PC-3 (cell line): ENCODE measurements around the gene MYO7A. TPM values are rescaled to one million over a fixed set of nuclear protein-coding genes. Genes with fewer than 3 reads are reported as not detected.

Experiments
- ATAC-seq: fragments of 200-7000 bp; cut with Tn5 transposase; 2 replicates; pipeline ENCODE4 v1.9.1; 2020; ENCODE audit warnings: mild to moderate bottlenecking, moderate library complexity
- BruUV-seq: library from RNA; stranded (reverse); fragments of 400-500 nt; replicated peaks from 2 replicates; lab custom pipeline; 2021; lab: Mats Ljungman, UMichigan
- CTCF ChIA-PET: fragments of 300-600 bp; sonication (Branson Sonifier 250); formaldehyde crosslinking; loops from one replicate; lab custom pipeline; 2022; ENCODE audit warnings: antibody characterized with exemption; lab: Charles Lee
- POLR2A ChIA-PET: fragments of 300-600 bp; sonication (Branson Sonifier 250); formaldehyde crosslinking; loops from one replicate; lab custom pipeline; 2022; ENCODE audit warnings: antibody characterized with exemption; ENCODE audit not compliant: unreplicated experiment; lab: Charles Lee
- DNase-seq: peaks from one replicate; pipeline ENCODE4 v3.0.0-alpha.2; 2015
- H2AFZ ChIP-seq: fragments of 300-600 bp; sonication (generic); 2 replicates; pipeline ENCODE4 v1.6.0; 2016; ENCODE audit warnings: antibody characterized with exemption, low read length
- H3F3A ChIP-seq: fragments of 300-600 bp; sonication (generic); one replicate; pipeline ENCODE4 v1.6.0; 2017; ENCODE audit warnings: antibody characterized with exemption, low read length, control low read depth, mild to moderate bottlenecking; ENCODE audit not compliant: unreplicated experiment
- H3K27ac ChIP-seq: fragments of 300-600 bp; sonication (generic); 2 replicates; pipeline ENCODE4 v1.5.1; 2016; ENCODE audit warnings: mild to moderate bottlenecking, low read length
- H3K27me3 ChIP-seq: fragments of 300-600 bp; sonication (generic); 2 replicates; pipeline ENCODE4 v1.6.1; 2016; ENCODE audit warnings: low read length, mixed read lengths
- H3K36me3 ChIP-seq: fragments of 300-600 bp; sonication (generic); 2 replicates; pipeline ENCODE4 v1.6.1; 2016; ENCODE audit warnings: low read depth, mixed run types, low read length, mixed read lengths
- H3K4me1 ChIP-seq: fragments of 300-600 bp; sonication (generic); 2 replicates; pipeline ENCODE4 v1.5.1; 2016; ENCODE audit warnings: low read length; ENCODE audit not compliant: insufficient read depth
- H3K4me2 ChIP-seq: fragments of 300-600 bp; sonication (generic); 2 replicates; pipeline ENCODE4 v1.6.0; 2016; ENCODE audit warnings: low read length
- H3K4me3 ChIP-seq: fragments of 300-600 bp; sonication (generic); 2 replicates; pipeline ENCODE4 v1.5.1; 2016; ENCODE audit warnings: mild to moderate bottlenecking, low read length, mixed read lengths
- H3K79me2 ChIP-seq: fragments of 300-600 bp; sonication (generic); 2 replicates; pipeline ENCODE4 v1.6.1; 2017; ENCODE audit warnings: low read length, mixed read lengths
- H3K9ac ChIP-seq: fragments of 300-600 bp; sonication (generic); 2 replicates; pipeline ENCODE4 v1.6.0; 2016; ENCODE audit warnings: mild to moderate bottlenecking, low read length
- H3K9me2 ChIP-seq: fragments of 300-600 bp; sonication (generic); replicated peaks from 2 replicates; pipeline ENCODE4 v1.6.1; 2016; ENCODE audit warnings: mixed run types, low read length, mixed read lengths
- H3K9me3 ChIP-seq: fragments of 300-600 bp; sonication (generic); 2 replicates; pipeline ENCODE4 v1.6.1; 2016; ENCODE audit warnings: low read length, mixed read lengths
- H4K20me1 ChIP-seq: fragments of 300-600 bp; sonication (generic); 2 replicates; pipeline ENCODE4 v1.6.1; 2016; ENCODE audit warnings: low read length, mixed read lengths
- EZH2 ChIP-seq: fragments of 300-600 bp; sonication (generic); IDR thresholded peaks from one replicate; pipeline ENCODE4 v1.6.1; 2017; ENCODE audit warnings: antibody characterized with exemption, mild to moderate bottlenecking, low read length; ENCODE audit not compliant: unreplicated experiment
- EZH2phosphoT487 ChIP-seq: fragments of 300-600 bp; sonication (generic); IDR thresholded peaks from 2 replicates; pipeline ENCODE4 v1.6.1; 2018; ENCODE audit warnings: mild to moderate bottlenecking, antibody characterized with exemption, low read length, borderline replicate concordance
- intact Hi-C: fragments of 100-400 bp; cut with micrococcal nuclease; formaldehyde crosslinking; loops from 2 replicates; pipeline ENCODE4 v1.9.0; 2023
- total RNA-seq: library from RNA; depleted of rRNA; stranded (reverse); fragments of >200 nt; gene quantifications from 2 replicates; pipeline ENCODE4 v1.2.3, GENCODE V29; 2014
- TF ChIP-seq, protein P1 (sequence below): fragments of 300-600 bp; sonication (generic); conservative IDR thresholded peaks from 2 replicates; pipeline ENCODE4 v1.5.1; 2017; ENCODE audit warnings: antibody characterized with exemption, low read depth, mild to moderate bottlenecking, low read length

Gene MYO7A
- total RNA-seq, 1 experiment from 2014 or later = 0.66 TPM

DNA sequence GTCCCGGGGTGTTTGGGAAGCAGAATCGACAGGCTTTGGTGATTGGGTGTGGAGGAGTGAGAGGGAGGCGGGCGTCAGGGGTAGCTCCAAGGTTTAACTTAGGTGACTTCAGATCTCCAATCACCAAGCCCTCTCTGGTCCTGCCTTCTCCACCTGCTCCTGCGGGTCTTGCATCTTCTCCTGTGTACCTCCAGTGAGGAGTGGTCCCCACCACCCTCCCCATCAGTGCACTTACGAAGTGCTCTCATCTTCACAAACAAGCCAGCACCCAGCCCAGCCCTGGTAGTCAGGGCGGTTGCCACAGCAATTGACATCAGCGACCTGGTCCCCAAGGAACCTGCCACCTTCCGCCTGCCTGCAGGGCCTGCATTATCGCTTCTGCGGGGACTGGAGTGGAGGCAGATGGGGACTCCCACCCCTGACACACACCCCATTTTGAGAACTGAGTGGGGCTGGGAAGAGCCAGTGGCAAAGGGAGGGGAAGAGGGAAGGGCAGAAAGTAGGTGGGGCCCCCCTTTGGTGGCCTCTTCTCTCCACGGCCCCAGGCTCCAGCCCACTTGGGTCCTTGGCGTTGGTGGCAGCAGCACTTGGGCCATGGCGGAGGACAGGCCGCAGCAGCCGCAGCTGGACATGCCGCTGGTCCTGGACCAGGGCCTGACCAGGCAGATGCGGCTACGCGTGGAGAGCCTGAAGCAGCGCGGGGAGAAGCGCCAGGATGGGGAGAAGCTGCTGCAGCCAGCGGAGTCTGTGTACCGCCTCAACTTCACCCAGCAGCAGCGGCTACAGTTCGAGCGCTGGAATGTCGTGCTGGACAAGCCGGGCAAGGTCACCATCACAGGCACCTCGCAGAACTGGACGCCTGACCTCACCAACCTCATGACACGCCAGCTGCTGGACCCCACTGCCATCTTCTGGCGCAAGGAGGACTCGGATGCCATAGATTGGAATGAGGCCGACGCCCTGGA lies 25.5 kb upstream of the MYO7A start, which contains the start of gene OMP:
OMP (plus strand) TSS at position 595 of the 965 bp plus-strand sequence; CDS start at position 595, 0 bp downstream.
- intact Hi-C loops = no loop called here
- ATAC-seq = no peak
- Histone ChIP-seq H3K27ac (no peak within 1 kb of the TSS), H3K9me2 (no peaks in the 10 kb centered on the region), H3K27me3 (no peaks in the 10 kb centered on the region), H3K79me2 (no peaks in the 10 kb centered on the region), H3K4me2 (no peak within 1 kb of the TSS), H3K36me3 (no peaks in the 10 kb centered on the region), H3K4me3 (no peak within 1 kb of the TSS), H3K9ac (no peak within 1 kb of the TSS), H3K4me1 (peaks cover 18% of the 10 kb centered on the region), H4K20me1 (no peaks in the 10 kb centered on the region), H3F3A (no peaks in the 10 kb centered on the region), H3K9me3 (no peaks in the 10 kb centered on the region), H2AFZ (no peak within 1 kb of the TSS)
- ChIA-PET POLR2A (no interaction called here), CTCF (no interaction called here)
- DNase-seq = no peak
- TF ChIP-seq EZH2phosphoT487 (no peak), EZH2 (no peak)
- TF ChIP-seq, protein P1, sequence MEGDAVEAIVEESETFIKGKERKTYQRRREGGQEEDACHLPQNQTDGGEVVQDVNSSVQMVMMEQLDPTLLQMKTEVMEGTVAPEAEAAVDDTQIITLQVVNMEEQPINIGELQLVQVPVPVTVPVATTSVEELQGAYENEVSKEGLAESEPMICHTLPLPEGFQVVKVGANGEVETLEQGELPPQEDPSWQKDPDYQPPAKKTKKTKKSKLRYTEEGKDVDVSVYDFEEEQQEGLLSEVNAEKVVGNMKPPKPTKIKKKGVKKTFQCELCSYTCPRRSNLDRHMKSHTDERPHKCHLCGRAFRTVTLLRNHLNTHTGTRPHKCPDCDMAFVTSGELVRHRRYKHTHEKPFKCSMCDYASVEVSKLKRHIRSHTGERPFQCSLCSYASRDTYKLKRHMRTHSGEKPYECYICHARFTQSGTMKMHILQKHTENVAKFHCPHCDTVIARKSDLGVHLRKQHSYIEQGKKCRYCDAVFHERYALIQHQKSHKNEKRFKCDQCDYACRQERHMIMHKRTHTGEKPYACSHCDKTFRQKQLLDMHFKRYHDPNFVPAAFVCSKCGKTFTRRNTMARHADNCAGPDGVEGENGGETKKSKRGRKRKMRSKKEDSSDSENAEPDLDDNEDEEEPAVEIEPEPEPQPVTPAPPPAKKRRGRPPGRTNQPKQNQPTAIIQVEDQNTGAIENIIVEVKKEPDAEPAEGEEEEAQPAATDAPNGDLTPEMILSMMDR = no peak
- no TSS peak for BruUV-seq

DNA sequence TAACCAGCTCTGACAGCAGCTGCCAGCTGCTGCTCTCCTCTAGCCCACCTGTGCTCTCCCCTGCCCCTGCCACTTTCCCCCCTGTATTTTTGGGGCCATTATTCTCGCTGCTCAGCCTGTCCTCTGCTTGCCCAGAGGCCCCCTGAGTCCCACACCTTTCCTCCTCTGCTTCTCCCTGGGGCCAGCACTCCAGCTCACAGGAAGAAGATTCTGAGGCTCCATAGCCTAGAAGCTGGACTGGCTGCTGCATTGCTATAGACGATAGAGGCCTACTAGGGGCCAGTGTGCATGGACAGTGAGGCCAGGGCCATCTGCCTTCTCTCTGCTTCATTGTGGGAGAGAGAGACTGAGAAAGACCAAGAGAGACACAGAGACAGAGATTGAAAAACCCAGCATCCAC lies 24.7 kb upstream of the MYO7A start:
- H4K20me1 ChIP-seq = no peaks in the 10 kb centered on the region
- H3K79me2 ChIP-seq = no peaks in the 10 kb centered on the region
- no peak overlapping the region for H3K27ac ChIP-seq
- H3K36me3 ChIP-seq = no peaks in the 10 kb centered on the region
- ChIA-PET POLR2A (no interaction called here), CTCF (no interaction called here)
- no peak overlapping the region for H3K4me2 ChIP-seq
- ATAC-seq (no peak), DNase-seq (no peak)
- H3K9me3 ChIP-seq = no peaks in the 10 kb centered on the region
- H3F3A ChIP-seq = no peaks in the 10 kb centered on the region
- H3K4me3 ChIP-seq = no peak overlapping the region
- no peak overlapping the region for H3K9ac ChIP-seq
- H3K9me2 ChIP-seq = no peaks in the 10 kb centered on the region
- no TSS peak for BruUV-seq
- no peak overlapping the region for H2AFZ ChIP-seq
- TF ChIP-seq EZH2 (no peak), EZH2phosphoT487 (no peak)
- TF ChIP-seq, protein P1 = no peak
- no peaks in the 10 kb centered on the region for H3K27me3 ChIP-seq
- H3K4me1 ChIP-seq = peaks cover 25% of the 10 kb centered on the region
- intact Hi-C loops = no loop called here

DNA sequence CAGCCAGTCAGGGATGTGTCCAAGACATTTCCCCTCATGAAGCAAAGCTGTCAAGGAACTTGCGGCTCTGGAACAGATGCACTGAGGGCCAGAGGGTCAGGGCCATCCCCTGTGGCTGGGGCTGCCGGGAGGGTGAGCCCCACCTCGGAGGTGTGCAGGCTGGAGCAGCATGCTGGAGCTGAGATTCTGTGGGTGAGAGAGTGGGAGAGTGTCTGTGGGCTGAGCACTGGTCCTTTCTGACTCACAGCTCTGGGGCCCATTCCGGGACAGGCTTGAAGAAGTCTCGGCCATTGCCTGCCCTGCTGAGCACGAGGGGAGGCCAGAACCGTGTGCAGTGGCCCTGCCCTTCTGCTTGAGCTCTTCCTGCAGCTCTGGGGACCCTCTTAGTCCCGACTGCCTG lies 23.3 kb upstream of the MYO7A start:
- BruUV-seq = no TSS peak
- no peaks in the 10 kb centered on the region for H4K20me1 ChIP-seq
- no peaks in the 10 kb centered on the region for H3F3A ChIP-seq
- no peaks in the 10 kb centered on the region for H3K9me2 ChIP-seq
- H3K9ac ChIP-seq = no peak overlapping the region
- intact Hi-C loops = no loop called here
- no peak for ATAC-seq
- no peaks in the 10 kb centered on the region for H3K79me2 ChIP-seq
- DNase-seq = no peak
- no peaks in the 10 kb centered on the region for H3K36me3 ChIP-seq
- ChIA-PET CTCF (no interaction called here), POLR2A (no interaction called here)
- H3K4me3 ChIP-seq = no peak overlapping the region
- H2AFZ ChIP-seq = no peak overlapping the region
- TF ChIP-seq, protein P1 = no peak
- TF ChIP-seq EZH2 = no peak
- no peak for TF ChIP-seq EZH2phosphoT487
- no peaks in the 10 kb centered on the region for H3K27me3 ChIP-seq
- H3K4me1 ChIP-seq = peaks cover 37% of the 10 kb centered on the region
- no peaks in the 10 kb centered on the region for H3K9me3 ChIP-seq
- H3K4me2 ChIP-seq = no peak overlapping the region
- H3K27ac ChIP-seq = no peak overlapping the region
